Stimulated activated CD4-positive, alpha-beta T cell treated with anti-CD3 and anti-CD28 coated beads, TNF-alpha, amount 100 ng/mL, for 24 hours (primary cell): Measurements from ENCODE around the gene LYST.
"Not testable (repeated sequence)": the region's sequence is repeated elsewhere in the genome, so short reads cannot be mapped to it uniquely, and the experiment has no call there.

Experiments used
- DNase-seq, 3 experiments: peaks; one replicate each; pipeline ENCODE4 v3.0.0-alpha.2; 2020; ENCODE audit warnings: low read depth in 3 of 3

Gene LYST

DNA sequence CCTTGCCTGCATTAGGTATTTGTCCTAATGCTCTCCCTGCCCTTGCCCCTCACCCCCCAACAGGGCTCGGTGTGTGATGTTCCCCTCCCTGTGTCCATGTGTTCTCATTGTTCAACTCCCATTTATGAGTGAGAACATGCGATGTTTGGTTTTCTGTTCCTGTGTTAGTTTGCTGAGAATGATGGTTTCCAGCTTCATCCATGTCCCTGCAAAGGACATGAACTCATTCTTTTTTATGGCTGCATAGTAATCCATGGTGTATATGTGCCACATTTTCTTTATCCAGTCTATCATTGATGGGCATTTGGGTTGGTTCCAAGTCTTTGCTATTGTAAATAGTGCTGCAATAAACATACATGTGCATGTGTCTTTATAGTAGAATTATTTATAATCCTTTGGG is 228.1 kb downstream of the LYST start:
- DNase-seq = not testable (repeated sequence)

DNA sequence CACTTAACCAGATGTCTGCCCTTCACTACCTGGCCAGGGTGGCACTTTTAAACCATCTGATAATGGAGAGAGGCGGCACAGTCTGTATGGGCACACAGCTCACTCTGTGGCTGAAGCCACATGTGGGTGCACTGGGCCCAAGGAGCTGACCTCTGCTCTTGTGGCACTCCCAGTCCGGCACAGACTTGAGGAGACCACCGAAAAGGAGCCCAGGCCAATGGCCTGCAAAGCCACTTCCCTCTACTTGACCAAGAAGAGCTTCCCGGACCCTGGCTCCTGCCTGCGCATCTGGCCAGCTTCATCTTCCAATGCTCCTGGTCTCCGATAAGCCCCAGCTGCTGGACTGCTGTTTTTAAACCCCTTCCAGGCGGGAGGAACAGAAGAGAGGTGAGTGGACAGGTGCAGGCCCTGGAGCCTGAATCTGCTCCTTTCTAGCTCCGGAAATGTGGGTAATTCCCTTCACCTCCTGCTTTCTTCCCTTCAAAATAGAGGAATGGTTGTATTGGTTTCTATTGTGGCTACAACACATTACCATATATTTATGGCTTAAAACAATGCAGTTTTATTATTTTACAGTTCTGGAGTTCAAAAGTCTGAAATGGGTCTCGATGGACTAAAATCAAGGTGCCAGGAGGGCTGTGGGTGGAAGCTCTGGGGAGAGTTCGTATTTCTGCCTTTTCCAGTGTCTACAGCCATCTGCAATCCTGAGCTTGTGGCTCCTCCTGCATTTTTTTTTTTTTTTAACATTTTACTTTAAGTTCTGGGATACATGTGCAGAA is 228.8 kb downstream of the LYST start:
- no peak for DNase-seq

DNA sequence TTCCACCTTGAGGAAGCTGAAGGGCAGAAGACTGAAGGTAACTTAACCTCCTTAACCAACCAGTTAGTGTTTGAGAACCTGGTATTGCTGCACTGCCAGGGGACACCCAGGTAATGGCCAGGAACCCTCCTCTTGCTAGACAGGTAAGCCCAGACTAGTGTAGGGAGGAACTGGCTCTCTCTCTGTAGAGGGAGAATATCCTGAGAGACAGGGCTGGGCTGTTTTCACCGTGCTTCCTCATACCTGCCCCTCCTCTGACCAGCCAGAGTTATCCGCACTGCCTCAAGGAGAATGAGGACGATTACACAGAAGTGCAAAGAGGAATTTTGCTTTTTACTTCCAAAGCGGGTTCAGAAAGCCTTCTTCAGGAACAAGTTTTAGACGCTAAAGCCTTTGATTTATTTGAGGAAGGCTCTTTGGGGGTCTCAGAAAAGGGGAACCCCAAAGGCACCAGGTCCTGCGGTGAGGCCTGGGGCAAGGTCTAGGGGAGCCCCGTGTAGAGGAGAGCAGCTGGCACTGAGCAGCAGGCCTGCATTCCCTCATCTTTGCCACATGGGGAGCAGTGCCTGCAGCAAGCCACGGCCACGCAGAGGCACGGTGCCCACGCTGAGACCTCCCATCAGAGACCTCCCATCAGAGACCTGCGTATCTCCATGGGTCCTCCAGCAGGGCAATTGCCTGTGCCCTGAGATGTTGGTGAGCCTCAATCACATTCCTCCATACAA is 230.6 kb downstream of the LYST start:
- DNase-seq = no peak

DNA sequence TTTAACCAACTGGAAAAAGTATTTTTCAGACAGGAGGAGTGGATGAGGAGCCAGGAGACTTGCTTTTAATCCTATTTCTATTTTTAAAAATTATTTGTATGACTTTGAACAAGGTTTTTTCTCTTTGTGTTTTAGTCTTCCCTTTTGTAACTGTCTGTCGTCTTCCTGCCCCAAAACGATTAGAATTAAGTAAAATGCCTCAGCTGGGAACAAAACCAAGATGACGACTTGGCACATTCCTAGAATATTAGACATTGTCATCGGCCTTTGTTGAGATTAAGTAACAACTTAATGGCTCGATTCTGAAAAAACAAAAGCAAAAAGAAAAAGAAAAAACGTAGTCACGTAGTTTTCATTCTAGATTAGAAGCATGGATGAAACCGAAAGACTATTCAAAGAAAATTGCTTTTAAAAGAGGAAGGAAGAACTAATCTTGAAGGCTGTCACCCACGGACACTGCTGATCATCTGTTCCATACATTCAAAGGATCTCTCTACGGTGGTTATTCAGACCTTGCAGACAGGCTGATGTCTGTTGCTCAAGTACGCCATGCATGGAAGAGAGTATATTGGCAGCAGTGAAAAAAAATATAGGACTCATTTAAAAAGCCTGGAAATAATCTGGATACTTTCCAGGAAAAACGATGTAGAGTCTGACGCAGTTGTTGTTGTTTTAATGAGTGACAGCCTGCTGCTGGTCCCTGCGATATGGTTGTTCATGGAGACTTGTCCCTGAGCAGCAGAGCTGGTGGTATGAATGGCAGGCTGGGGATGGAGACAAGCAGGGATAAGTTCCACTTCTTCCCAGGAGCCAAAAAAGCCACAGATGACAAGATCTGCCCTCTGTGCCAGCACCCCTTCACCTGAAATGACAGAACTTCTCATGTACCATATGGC is 234.0 kb downstream of the LYST start:
- DNase-seq = no peak

DNA sequence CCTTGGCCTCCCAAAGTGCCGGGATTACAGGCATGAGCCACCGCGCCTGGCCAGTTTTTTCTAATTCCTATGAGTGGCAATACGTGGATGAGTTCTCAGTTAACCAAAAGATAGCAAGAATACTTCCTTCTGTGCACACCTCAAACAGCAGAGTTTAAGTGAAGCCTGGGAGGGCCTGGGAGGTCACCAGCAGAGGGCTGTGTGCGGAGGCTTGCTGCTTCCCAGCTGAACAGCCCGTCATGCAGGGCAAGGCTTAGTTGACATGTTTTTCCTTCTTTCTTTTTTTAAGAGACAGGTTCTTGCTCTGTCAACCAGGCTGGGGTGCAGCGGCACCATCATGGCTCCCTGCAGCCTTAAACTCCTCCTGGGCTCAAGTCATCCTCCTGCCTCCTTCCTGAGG is 234.9 kb downstream of the LYST start:
- DNase-seq = no peak

DNA sequence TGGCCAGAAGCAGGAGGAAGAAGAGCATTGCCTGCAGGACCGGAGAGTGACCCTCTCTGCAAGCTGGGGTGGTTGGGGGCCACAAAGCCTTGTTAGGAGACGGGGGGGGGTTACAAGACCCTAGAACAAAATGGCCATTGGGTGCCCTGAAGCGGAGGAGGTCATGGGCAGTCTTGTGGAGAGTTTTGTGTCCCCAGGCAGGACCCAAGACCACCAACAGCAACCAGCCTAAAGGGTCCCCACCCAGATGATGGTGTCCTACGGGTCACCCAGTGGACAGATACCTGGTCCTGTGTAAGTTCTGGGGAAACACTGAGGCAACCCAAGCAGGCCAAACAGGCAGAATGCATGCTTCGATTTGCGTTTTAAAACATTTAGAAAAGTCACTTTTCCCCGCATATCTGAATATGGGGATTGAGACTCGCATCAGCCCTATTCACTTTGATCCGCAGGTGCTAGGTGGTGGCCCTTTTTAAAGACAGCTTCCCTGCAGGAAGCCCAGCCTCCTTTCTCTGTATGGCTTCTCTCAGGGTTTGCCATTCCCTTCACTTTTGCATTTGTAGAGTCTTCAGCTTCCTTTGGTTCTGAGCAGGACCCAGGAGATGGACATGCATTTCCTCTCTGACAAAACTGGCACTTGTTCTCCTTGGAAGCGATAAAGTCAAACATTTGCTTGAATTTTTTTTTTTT is 238.2 kb downstream of the LYST start:
- DNase-seq = no peak

DNA sequence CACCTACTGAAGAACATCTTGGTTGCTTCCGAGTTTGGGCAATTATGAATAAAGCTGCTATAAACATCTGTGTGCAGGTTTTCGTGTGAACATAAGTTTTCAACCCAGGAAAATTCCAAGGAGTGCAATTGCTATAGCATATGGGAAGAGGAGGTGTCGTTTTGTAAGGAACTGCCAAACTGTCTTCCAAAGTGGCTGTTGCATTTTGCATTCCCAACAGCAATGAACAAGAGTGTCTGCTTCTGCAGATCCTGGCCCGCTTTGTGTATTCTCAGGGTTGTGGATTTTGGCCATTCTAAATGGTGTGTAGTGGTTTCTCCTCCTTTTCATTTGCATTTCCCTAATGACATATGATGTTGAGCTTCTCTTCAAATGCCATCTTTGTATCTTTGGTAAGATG is 240.9 kb downstream of the LYST start:
- DNase-seq = no peak

DNA sequence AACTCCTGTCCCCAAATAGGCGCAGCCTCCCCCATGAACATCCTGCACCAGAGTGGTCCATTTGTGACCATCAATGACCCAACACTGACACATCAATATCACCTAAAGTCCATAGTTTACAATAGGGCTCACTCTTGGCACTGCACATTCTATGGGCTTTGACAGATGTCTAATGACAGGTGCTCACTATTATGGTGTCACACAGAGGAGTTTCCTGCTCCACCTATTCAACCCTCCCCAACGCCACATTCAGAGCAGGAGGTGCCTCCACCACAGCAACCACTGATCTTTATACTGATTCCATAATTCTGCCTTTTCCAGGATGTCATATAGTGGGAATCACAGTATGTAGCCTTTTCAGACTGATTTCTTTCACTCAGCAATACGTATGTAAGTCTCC is 241.4 kb downstream of the LYST start:
- no peak for DNase-seq

DNA sequence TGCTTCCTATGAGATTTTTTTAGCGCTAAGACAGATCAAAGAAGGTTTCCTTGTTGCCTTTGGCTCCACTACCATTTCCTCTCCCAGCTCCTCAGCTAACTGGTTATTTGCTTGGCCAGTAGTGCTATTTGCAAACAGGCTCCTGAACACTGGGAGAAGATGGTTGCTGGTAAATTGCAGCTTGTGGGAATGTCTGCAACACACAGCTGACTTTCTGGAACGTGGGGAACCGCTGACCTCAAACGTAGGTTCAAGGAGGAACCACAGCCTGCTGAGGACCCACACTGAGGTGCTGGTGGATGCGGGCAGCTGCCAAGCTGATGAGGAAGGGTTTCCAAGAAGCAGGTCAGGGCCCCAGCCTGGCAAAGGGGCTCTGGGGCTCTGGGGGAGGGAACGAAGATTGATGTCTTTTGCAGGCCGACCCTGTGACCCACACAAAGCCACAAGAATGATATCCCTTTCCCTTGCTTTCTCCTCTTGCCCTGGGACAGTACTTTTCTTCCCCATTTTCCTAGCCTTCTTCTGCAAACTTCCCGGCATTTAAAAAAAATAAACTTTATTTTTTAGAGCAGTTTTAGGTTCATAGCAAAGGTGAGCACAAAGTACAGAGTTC is 241.9 kb downstream of the LYST start:
- DNase-seq = no peak

DNA sequence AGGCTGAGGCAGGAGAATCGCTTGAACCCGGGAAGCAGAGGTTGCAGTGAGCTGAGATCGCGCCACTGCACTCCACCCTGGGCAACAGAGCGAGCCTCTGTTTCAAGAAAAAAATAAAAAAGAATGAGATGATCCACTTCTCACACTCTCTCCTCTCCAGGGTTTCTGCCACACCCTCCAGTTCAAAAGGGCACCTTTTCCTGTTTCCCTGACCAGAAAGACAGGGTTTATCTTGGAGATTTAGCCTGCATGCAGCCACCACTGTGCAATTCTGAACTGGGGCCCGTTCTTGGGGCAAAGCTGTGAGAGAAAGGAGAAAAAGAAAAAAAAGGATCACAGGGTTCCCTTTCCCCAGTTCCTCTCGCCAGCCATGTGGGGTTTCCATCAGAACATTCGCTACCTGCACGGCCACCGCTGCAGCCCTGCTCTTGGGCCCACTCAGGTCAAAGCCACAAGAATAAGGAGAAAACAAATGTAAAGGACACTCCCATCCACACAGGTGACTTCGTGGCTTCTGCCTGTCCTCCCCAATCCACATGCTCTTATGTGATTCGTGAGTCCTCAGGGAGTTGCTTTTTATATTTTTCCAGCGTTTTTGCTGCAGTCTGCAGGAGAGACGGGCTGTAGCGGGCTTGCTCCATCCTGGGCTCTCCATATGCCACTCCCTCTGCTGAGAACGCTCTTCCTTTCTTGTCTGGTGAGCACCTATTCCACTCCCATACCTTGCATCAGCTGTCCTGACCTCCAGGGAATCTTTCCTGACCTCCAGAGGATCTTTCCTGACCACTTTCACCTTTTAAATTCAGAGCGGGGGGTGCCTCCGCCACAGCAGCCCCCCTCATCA is 243.5 kb downstream of the LYST start:
- no peak for DNase-seq

DNA sequence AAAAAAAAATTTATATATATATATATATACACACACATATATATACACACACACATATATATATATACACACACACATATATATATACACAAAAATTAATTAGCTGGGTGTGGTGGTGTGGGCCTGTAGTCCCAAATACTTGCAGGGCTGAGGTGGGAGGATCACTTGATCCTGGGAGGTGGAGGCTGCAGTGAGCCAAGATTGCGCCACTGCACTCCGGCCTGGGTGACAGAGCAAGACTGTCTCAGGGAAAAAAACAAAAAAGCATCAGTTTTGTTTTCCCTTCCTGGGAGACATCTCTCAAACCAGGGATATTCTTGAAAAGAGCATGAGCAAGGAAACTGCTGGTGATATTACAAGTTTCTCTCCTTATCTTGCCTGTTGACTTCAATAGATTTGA is 247.6 kb downstream of the LYST start:
- DNase-seq = not testable (repeated sequence)

DNA sequence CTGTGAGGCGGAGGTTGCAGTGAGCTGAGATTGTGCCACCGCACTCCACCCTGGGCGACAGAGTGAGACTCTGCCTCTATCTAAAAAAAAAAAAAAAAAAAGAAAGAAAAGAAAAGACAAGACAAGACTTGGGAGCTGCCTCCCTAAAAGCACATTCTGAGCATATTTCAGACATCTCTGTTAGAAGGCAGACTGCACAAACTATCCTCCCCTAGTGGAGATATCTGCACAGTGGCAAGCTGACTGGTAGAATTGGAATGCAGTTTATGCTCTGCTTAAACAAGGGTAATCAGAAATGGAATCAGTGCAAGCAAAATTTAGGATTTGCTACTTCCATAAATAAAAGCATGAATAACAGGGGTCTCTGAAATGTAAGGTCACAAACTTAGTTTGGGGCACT is 248.9 kb downstream of the LYST start:
- DNase-seq = no peak

DNA sequence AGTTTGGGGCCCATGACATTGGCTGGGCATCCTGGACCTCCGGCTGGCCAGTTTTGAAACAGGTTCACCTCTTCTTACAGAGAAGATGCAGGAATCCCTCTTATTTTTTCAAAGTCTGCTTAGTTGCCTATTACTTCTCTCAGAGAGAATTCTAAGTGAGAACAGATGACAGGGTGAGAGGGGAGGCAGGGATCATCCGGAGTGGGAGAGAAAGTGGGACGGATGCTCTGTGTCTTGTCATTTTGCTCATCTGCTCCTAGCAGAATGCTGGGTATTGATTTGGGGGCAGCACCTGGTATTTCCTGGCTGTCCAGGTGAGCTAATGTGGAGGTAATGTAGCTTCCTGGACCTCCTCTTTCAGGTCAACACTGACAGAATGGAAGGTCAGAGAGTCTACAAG is 249.6 kb downstream of the LYST start:
- DNase-seq = no peak

DNA sequence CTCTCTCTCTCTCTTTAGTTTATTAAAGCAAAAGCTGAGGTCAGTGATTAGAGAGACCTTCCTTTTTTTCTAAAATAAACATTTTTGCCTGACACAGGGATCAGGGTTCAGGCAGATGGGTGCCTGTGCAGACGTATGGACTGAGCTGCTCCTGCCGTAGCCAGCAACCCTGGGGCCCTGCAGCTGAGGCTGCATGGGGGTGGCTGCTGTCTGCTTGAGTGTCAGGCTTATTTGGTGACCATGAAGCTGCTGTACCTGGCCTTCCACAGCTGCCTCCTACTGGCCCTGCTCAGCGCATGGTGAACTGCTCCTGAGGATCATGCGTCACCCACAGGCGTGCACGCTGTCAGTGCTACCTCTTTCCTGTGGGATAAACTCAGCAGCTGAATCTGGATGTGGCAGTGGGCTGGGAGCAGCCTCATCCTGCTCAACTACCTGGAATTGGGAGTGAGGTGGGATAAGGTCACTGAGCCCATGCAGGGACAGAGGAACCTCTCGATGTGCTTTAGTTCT is 252.2 kb downstream of the LYST start:
- DNase-seq = no peak

DNA sequence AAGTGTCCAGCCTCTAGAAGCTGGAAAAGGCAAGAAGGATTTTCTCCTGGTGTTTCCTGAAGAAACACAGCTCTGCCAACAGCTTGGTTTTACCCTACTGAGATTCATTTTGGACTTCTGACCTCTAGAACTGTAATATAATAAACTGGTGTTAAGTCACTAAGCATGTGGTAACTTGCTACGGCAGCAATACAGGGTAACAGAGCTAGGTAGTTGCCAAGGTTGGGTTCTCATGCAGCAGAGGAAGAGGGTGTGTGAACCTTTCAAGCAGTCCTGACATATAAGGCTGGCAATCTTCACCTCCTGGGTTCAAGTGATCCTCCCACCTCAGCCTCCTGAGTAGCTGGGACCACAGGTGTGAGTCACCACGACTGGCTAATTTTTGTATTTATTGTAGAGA is 253.1 kb downstream of the LYST start:
- no peak for DNase-seq

DNA sequence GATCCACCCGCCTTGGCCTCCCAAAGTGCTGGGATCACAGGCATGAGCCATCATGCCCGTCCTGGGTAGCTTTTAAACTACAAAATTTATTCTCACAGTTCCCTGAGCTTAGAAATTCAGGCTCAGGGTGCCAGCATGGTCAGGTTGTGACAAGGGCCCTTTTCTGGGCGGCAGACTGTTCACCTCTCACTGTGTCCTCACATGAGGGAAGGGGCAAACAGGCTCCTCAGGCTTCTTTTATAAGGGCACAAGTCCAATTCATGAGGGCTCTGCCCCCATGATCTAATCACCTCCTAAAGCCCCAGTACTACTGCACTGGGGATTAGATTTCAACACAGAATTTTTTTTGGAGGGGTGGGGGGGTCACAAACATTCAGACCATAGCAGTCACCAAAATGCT is 253.9 kb downstream of the LYST start:
- no peak for DNase-seq
